Fibroblast of villous mesenchyme (primary cell): ENCODE measurements around the gene NPR2. TPM values are rescaled to one million over a fixed set of nuclear protein-coding genes. Genes with fewer than 3 reads are reported as not detected.

Experiments used
- DNase-seq: peaks from one replicate; pipeline ENCODE4 v3.0.0-alpha.2; 2010; ENCODE audit warnings: low read depth
- H3K4me3 ChIP-seq: 2 replicates; pipeline ENCODE4 v1.5.1; 2011; ENCODE audit warnings: low read depth, mild to moderate bottlenecking, low read length
- CTCF ChIP-seq: IDR thresholded peaks from 2 replicates; pipeline ENCODE4 v1.5.1; 2012; ENCODE audit warnings: low read depth, mild to moderate bottlenecking, low read length; ENCODE audit not compliant: insufficient read depth
- total RNA-seq: library from RNA; depleted of rRNA; stranded (reverse); fragments of >200 nt; gene quantifications from 2 replicates; pipeline ENCODE4 v1.2.3, GENCODE V29; 2012

The NPR2 gene
- total RNA-seq, 1 donor: 19.9 TPM

- no peak overlapping the region for H3K4me3 ChIP-seq
- no peak for DNase-seq
- no peak for TF ChIP-seq CTCF
Observed at GRCh38 chr9:35795695-35796094, 4.3 kb downstream of the NPR2 start.

GRCh38 chr9:35797311-35798109, 6.1 kb downstream of the NPR2 start:
- DNase-seq: no peak
- H3K4me3 ChIP-seq: no peak overlapping the region
- TF ChIP-seq CTCF: no peak

GRCh38 chr9:35798658-35799374, 7.4 kb downstream of the NPR2 start:
- no peak for TF ChIP-seq CTCF
- DNase-seq: peak; percentile 23

GRCh38 chr9:35800530-35800929, 9.1 kb downstream of the NPR2 start:
- DNase-seq: no peak
- H3K4me3 ChIP-seq: no peak overlapping the region
- no peak for TF ChIP-seq CTCF

More at GRCh38 chr9:35798658-35799374, 7.4 kb downstream of the NPR2 start:
- no peak overlapping the region for H3K4me3 ChIP-seq

- TF ChIP-seq CTCF: no peak
- H3K4me3 ChIP-seq: no peak overlapping the region
- DNase-seq: no peak
Observed at GRCh38 chr9:35801328-35802128, 10.1 kb downstream of the NPR2 start.

GRCh38 chr9:35806101-35806500, 14.7 kb downstream of the NPR2 start:
- no peak for TF ChIP-seq CTCF
- no peak overlapping the region for H3K4me3 ChIP-seq
- no peak for DNase-seq
